ENCODE measurements around the gene PSMD10.

- TF ChIP-seq TAF1 (IDR thresholded peaks at IDR 0.05; ENCODE audit: borderline replicate concordance, low read depth, low read length) (no peak), POLR2AphosphoS5 (IDR thresholded peaks at IDR 0.05; ENCODE audit: low read depth, low read length) (no peak), POLR2A (IDR thresholded peaks at IDR 0.05; ENCODE audit: low read depth, low read length) (no peak)
Observed at GRCh38 chrX:108132034-108132433, 40.7 kb upstream of the PSMD10 start.

All from GM12892 (cell line).